ENCODE results near the gene ELAVL1. TPM values are rescaled to one million over a fixed set of nuclear protein-coding genes. Genes with fewer than 3 reads are reported as not detected.

Gene ELAVL1
- total and polyA plus RNA-seq, 3 donors from 2014 or later = 75.7 to 128 (median 84.8) TPM

DNA sequence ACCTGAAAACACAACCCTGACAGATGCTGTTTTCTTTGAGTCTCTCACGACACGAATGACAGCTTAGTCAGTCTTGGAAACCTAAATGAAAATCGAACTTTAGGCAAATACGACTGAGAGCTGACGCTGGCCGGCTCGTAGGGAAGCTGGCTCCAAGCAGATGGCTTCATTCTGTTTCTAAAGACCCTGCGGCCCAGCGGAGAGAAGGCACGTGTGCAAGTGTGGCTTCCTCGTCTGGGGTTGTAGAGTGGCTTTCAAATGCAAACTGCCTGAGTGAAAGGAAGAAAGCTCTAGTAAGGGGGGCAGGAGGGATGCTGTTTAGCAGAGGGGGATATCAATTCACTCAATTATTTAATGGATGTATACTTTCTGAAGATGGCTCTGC, 35.9 kb downstream of the ELAVL1 start:
- Histone ChIP-seq H3K4me3 (no peak overlapping the region), H3K4me1 (no peaks in the 10 kb centered on the region), H3K27me3 (no peaks in the 10 kb centered on the region), H3K9me3 (no peaks in the 10 kb centered on the region), H3K27ac (no peak overlapping the region), H3K36me3 (ENCODE audit: low read depth, missing control alignments) (no peaks in the 10 kb centered on the region)
- TF ChIP-seq, protein P1, sequence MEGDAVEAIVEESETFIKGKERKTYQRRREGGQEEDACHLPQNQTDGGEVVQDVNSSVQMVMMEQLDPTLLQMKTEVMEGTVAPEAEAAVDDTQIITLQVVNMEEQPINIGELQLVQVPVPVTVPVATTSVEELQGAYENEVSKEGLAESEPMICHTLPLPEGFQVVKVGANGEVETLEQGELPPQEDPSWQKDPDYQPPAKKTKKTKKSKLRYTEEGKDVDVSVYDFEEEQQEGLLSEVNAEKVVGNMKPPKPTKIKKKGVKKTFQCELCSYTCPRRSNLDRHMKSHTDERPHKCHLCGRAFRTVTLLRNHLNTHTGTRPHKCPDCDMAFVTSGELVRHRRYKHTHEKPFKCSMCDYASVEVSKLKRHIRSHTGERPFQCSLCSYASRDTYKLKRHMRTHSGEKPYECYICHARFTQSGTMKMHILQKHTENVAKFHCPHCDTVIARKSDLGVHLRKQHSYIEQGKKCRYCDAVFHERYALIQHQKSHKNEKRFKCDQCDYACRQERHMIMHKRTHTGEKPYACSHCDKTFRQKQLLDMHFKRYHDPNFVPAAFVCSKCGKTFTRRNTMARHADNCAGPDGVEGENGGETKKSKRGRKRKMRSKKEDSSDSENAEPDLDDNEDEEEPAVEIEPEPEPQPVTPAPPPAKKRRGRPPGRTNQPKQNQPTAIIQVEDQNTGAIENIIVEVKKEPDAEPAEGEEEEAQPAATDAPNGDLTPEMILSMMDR (IDR thresholded peaks at IDR 0.05) = no peak
- TF ChIP-seq POLR2A (IDR thresholded peaks at IDR 0.05) = no peak
- intact Hi-C loops (cut with DNase I; ENCODE audit: low total_unique reads) = no loop called here
- no peak for DNase-seq
- WGBS, 2 donors = 88 to 92% methylated on average over 11 of the region's 11 CpGs

DNA sequence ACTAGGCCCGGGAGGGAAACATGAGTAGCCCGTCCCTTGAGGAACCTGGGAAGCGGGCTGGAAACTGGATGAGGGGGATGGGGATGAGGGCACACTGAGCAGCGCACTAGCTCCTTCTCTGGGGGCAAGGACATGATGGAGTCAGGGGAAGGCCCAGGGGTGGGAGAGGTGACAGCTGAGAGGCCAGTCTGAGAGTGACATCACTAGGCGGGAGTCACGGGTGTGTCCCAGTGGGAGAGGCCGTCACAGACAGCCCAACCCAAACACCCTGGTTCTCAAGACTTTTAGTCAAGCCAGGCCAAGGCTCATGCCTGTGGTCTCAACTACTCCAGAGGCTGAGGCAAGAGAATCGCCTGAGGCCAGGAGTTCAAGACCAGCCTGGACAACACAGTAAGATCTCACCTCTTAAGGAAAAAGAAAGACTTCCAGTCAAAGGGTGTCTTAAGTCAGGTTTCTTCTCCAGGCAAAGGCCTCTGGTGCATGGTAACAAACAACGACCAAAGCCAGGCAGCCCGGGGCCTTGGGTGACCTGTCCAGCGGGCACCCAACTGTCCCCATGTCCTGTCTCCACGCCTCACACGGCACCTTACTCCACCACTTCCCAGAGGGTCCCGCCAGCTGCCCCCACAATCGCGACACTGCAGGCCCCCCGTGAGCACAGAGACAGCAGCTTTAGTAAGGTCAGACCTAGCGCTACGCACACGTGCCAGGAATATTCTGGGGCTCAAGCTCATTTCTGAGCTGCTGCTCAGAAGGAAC, 36.5 kb downstream of the ELAVL1 start:
- H3K4me3 ChIP-seq = no peak overlapping the region
- no peaks in the 10 kb centered on the region for H3K36me3 ChIP-seq (ENCODE audit: low read depth, missing control alignments)
- intact Hi-C loops (cut with DNase I; ENCODE audit: low total_unique reads) = no loop called here

DNA sequence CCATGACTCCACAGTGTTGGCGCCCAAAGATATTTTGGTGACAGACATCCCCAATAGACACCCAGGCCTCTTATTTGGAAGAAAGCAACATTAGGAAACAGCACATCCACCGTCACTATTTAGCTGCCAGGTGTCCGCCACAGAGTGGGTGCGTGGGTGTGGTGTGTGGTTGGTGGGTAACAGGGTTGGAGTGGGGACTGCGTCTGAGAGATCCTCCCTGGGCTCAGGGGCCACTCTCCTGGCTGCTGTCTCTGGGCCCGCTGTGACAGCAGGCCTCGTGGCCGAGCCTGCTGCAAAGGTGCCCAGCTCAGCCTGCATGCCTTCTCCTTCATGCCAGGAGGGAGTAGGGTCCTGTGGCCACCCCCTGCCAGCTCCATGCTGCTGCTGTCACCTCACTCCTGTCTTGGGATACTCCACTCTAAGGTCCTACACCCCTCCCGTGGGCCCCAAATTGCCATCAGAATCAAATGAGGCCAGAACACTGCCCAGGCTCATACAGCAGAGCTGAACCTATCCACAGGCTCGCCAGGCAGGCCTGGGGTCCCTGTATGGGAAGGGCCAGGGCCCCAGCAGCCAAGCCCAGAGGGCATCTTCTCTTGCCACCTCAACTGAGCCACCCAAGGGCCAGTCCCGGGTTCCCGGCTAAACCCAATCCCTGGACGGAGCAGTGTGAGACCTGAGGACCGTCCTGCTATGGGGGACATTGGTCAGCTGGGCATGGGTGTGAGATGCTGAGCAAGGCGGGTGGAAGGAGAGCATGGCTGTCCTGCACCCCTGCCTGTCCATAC, 37.2 kb downstream of the ELAVL1 start:
- Histone ChIP-seq H3K36me3 (ENCODE audit: low read depth, missing control alignments) (no peaks in the 10 kb centered on the region), H3K27me3 (no peaks in the 10 kb centered on the region), H3K4me1 (no peaks in the 10 kb centered on the region), H3K4me3 (no peak overlapping the region), H3K27ac (no peak overlapping the region), H3K9me3 (no peaks in the 10 kb centered on the region)
- no peak for DNase-seq
- intact Hi-C loops (cut with DNase I; ENCODE audit: low total_unique reads) = no loop called here
- 90 to 91% methylated on average over 7 to 15 of the region's 15 CpGs for WGBS, 2 donors
- TF ChIP-seq POLR2A (IDR thresholded peaks at IDR 0.05) = no peak
- TF ChIP-seq, protein P1 (IDR thresholded peaks at IDR 0.05) = no peak

More for the DNA sequence above, 36.5 kb downstream of the ELAVL1 start:
- no peak for DNase-seq
- no peak overlapping the region for H3K27ac ChIP-seq
- H3K4me1 ChIP-seq = no peaks in the 10 kb centered on the region
- 90 to 93% methylated on average over 19 to 20 of the region's 20 CpGs for WGBS, 2 donors
- no peak for TF ChIP-seq POLR2A (IDR thresholded peaks at IDR 0.05)
- TF ChIP-seq, protein P1 (IDR thresholded peaks at IDR 0.05) = no peak
- H3K27me3 ChIP-seq = no peaks in the 10 kb centered on the region
- H3K9me3 ChIP-seq = no peaks in the 10 kb centered on the region

DNA sequence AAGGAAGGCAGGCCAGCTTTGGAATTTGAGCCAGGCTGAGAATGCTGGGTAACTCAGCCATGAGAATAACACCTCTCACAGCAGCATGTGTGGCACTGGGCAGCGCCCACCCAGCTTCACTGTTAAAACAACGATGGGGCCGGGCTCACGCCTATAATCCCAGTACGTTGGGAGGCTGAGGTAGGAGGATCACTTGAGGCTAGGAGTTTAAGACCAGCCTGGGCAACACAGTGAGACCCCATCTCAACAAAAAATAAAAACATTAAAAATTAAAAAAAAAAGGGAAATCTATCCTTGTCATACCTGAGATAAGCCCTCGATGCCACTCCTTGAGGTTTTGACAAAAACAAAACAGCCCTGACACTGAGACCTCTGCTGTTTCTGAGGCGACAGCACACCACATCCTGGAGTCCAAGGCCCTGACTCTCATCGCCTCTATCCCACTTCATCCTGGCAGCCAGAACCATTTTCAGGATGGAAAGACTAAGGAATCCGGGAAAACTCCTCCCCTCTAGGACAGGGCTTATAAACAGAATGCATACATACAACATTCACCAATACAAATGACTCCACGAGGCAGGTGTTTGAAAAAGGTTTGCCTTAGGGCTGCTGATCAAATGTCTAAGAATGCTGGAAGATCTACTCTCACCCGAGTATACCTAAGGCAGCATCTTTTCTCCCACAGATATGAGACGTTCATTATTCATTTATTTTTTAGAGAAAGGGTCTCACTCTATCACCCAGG, 39.3 kb downstream of the ELAVL1 start:
- intact Hi-C loops (cut with DNase I; ENCODE audit: low total_unique reads) = no loop called here
- Histone ChIP-seq H3K27ac (no peak overlapping the region), H3K9me3 (no peaks in the 10 kb centered on the region), H3K4me1 (no peaks in the 10 kb centered on the region), H3K4me3 (no peak overlapping the region), H3K27me3 (no peaks in the 10 kb centered on the region), H3K36me3 (ENCODE audit: low read depth, missing control alignments) (no peaks in the 10 kb centered on the region)
- no peak for DNase-seq
- TF ChIP-seq POLR2A (IDR thresholded peaks at IDR 0.05) = no peak
- TF ChIP-seq, protein P1 (IDR thresholded peaks at IDR 0.05) = no peak
- WGBS, 2 donors = 88 to 90% methylated on average over 12 of the region's 12 CpGs

All from testis (tissue), 3 donors.